ENCODE measurements around the gene RESF1. TPM values are rescaled to one million over a fixed set of nuclear protein-coding genes. Genes with fewer than 3 reads are reported as not detected.

Gene RESF1
- total RNA-seq, 1 experiment from 2014 or later = 64.7 TPM

GRCh38 chr12:31966558-31967205 is 7.5 kb downstream of the RESF1 start:
- no TSS peak for BruUV-seq (replicated peaks)
- Histone ChIP-seq H3K27ac (ENCODE audit: low read depth, low read length) (no peak overlapping the region), H3K9me2 (ENCODE audit: insufficient read depth) (no peaks in the 10 kb centered on the region), H3K4me2 (ENCODE audit: low read length) (no peak overlapping the region), H3K36me3 (ENCODE audit: control insufficient read depth in 1 of 2, insufficient read depth in 2 of 2, low read length in 2 of 2) (peaks cover 9 to 47% of the 10 kb centered on the region in 2 experiments; a peak in 3 of 4 replicates), H3K27me3 (ENCODE audit: insufficient read depth, low read length) (no peaks in the 10 kb centered on the region), H2AFZ (ENCODE audit: low read depth, low read length, poor library complexity, severe bottlenecking) (no peak overlapping the region), H4K20me1 (ENCODE audit: insufficient read depth) (no peaks in the 10 kb centered on the region), H3K4me1 (ENCODE audit: control insufficient read depth in 1 of 2, insufficient read depth in 2 of 2, low read length in 2 of 2) (peaks cover under 1 to 11% of the 10 kb centered on the region in 2 experiments; a peak in 3 of 4 replicates), H3K4me3 (replicated peaks in 1 of 2; ENCODE audit: low read depth in 1 of 2, low read length in 2 of 2) (no peak overlapping the region), H3K9me3 (ENCODE audit: control insufficient read depth in 1 of 2, insufficient read depth in 1 of 2, low read depth in 1 of 2, low read length in 2 of 2) (no peaks in the 10 kb centered on the region), H3K79me2 (ENCODE audit: insufficient read depth, low read length) (peaks cover 98% of the 10 kb centered on the region), H3K9ac (ENCODE audit: low read length) (no peak overlapping the region)
- POLR2A ChIA-PET = no interaction called here
- DNase-seq (ENCODE audit: low read depth, low spot score) (no peak), ATAC-seq (no peak)
- intact Hi-C loops (cut with micrococcal nuclease) = no loop called here
- CTCF ChIA-PET = no interaction called here
- TF ChIP-seq ZNF274 (IDR thresholded peaks at IDR 0.05; ENCODE audit: low read depth, low read length) (no peak), RAD21 (IDR thresholded peaks at IDR 0.05; ENCODE audit: low read depth) (no peak), JUND (IDR thresholded peaks at IDR 0.05) (no peak), ZBTB33 (IDR thresholded peaks at IDR 0.05; ENCODE audit: extremely low read depth, insufficient replicate concordance, low read length) (no peak), FOSL1 (IDR thresholded peaks at IDR 0.05; ENCODE audit: low read depth) (no peak)
- RAD21 ChIA-PET (ENCODE audit: low non-redundant PET in 1 of 2, low total read pairs in 2 of 2, uncharacterized antibody in 2 of 2, unreplicated experiment in 2 of 2) = no interaction called here

- no peak overlapping the region for H3K27ac ChIP-seq (ENCODE audit: low read depth, low read length)
- DNase-seq (ENCODE audit: low read depth, low spot score) = no peak
- H3K4me1 ChIP-seq (ENCODE audit: control insufficient read depth in 1 of 2, insufficient read depth in 2 of 2, low read length in 2 of 2) = peaks cover 0 to 8% of the 10 kb centered on the region in 2 experiments; a peak in 1 of 4 replicates
- TF ChIP-seq SIN3A (IDR thresholded peaks at IDR 0.05; ENCODE audit: low read depth) = no peak
- TF ChIP-seq ATF3 (IDR thresholded peaks at IDR 0.05) = no peak
- no peak overlapping the region for H3K9ac ChIP-seq (ENCODE audit: low read length)
- ChIA-PET POLR2A (no interaction called here), CTCF (no interaction called here), RAD21 (ENCODE audit: low non-redundant PET in 1 of 2, low total read pairs in 2 of 2, uncharacterized antibody in 2 of 2, unreplicated experiment in 2 of 2) (no interaction called here)
- H2AFZ ChIP-seq (ENCODE audit: low read depth, low read length, poor library complexity, severe bottlenecking) = no peak overlapping the region
- H3K4me3 ChIP-seq (replicated peaks in 1 of 2; ENCODE audit: low read depth in 1 of 2, low read length in 2 of 2) = no peak overlapping the region
- BruUV-seq (replicated peaks) = no TSS peak
- peaks cover 13 to 43% of the 10 kb centered on the region in 2 experiments; a peak in 3 of 4 replicates for H3K36me3 ChIP-seq (ENCODE audit: control insufficient read depth in 1 of 2, insufficient read depth in 2 of 2, low read length in 2 of 2)
- no peaks in the 10 kb centered on the region for H3K9me2 ChIP-seq (ENCODE audit: insufficient read depth)
- no peak for ATAC-seq
- H3K79me2 ChIP-seq (ENCODE audit: insufficient read depth, low read length) = peaks cover 94% of the 10 kb centered on the region
- H3K27me3 ChIP-seq (ENCODE audit: insufficient read depth, low read length) = no peaks in the 10 kb centered on the region
- H3K4me2 ChIP-seq (ENCODE audit: low read length) = no peak overlapping the region
- no peaks in the 10 kb centered on the region for H4K20me1 ChIP-seq (ENCODE audit: insufficient read depth)
- intact Hi-C loops (cut with micrococcal nuclease) = no loop called here
- peaks cover 0 to 3% of the 10 kb centered on the region in 2 experiments; a peak in 1 of 4 replicates for H3K9me3 ChIP-seq (ENCODE audit: control insufficient read depth in 1 of 2, insufficient read depth in 1 of 2, low read depth in 1 of 2, low read length in 2 of 2)
Observed at GRCh38 chr12:31967539-31967938, 8.3 kb downstream of the RESF1 start.

Data from HCT116 (cell line).